ENCODE results near the gene CASKIN1. TPM values are rescaled to one million over a fixed set of nuclear protein-coding genes. Genes with fewer than 3 reads are reported as not detected.

Gene CASKIN1
- total RNA-seq, 1 experiment from 2014 or later = 4.5 TPM

DNA sequence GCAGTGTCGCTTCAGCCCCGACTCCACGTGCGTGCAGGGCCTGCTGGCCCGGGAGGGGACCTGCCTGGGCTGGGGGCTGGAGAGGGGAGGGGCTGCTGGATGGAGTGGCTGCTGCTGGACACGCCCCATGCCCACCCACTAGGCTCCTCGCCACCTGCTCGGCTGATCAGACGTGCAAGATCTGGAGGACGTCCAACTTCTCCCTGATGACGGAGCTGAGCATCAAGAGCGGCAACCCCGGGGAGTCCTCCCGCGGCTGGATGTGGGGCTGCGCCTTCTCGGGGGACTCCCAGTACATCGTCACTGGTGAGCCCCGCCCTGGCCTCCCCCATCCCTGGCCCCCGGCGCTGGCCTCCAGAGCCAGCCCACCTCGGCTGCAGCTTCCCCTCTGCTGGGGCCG lies 11.9 kb upstream of the CASKIN1 start:
- in situ Hi-C loops (cut with HindIII; ENCODE audit: low pct_unique_long_range_greater_than_20kb, low sequenced_read_pairs) = no loop called here
- no peak for ATAC-seq
- BruUV-seq (replicated peaks) = no TSS peak
- Histone ChIP-seq H3K27ac (ENCODE audit: low read length) (no peak overlapping the region), H3K27me3 (ENCODE audit: control insufficient read depth, insufficient read depth, low read length) (no peaks in the 10 kb centered on the region), H3K4me1 (ENCODE audit: control insufficient read depth, insufficient read depth, low read length) (peaks cover 37% of the 10 kb centered on the region), H3K9me3 (ENCODE audit: control insufficient read depth, insufficient read depth, low read depth, low read length) (no peaks in the 10 kb centered on the region), H3K36me3 (ENCODE audit: control insufficient read depth, insufficient read depth, low read length) (no peaks in the 10 kb centered on the region; the same call in 1 of the 2 replicates), H3K4me3 (ENCODE audit: low read depth in 2 of 2, low read length in 2 of 2) (no peak overlapping the region)
- DNase-seq (ENCODE audit: low read depth, low spot score) = no peak
- TF ChIP-seq TCF7L2 (IDR thresholded peaks at IDR 0.05; ENCODE audit: low read depth, low read length) (no peak), CTCF (IDR thresholded peaks at IDR 0.05) (no peak), POLR2AphosphoS5 (IDR thresholded peaks at IDR 0.05; ENCODE audit: low read depth, low read length) (no peak), REST (IDR thresholded peaks at IDR 0.05; ENCODE audit: insufficient read depth in 1 of 2, low read depth in 2 of 2, low read length in 1 of 2) (no peak), SIN3A (IDR thresholded peaks at IDR 0.05; ENCODE audit: borderline replicate concordance, insufficient read depth, low read depth, low read length) (no peak)
- ChIA-PET CTCF (no interaction called here), POLR2A (interaction anchor here (0.5 kb wide), 1 partner anchor 769 kb away, joined by 10 read pairs; no protein-coding TSS in a partner anchor)
- intact Hi-C loops (cut with micrococcal nuclease; ENCODE audit: unreplicated experiment) = no loop called here

DNA sequence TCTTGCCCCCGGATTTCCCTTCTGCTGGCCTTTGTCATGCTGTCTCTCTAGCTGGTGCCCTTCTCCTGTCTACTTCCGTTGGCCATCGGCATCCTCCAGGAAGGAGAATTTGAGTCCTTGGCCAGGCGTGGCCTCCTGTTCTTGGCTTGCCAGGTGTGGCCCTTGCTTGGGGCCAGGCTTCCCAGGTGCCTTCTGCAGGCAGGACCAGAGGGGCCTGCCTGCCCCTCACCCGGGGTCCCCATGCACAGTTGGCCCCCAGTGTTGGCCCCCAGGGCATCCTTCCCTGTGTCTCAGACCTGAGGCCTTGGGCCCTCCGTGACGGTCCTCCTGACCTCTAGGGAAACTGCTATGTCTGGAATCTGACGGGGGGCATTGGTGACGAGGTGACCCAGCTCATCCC lies 11.5 kb upstream of the CASKIN1 start:
- in situ Hi-C loops (cut with HindIII; ENCODE audit: low pct_unique_long_range_greater_than_20kb, low sequenced_read_pairs) (no loop called here), intact Hi-C loops (cut with micrococcal nuclease; ENCODE audit: unreplicated experiment) (no loop called here)
- CTCF ChIA-PET = no interaction called here
- POLR2A ChIA-PET = interaction anchor here (0.5 kb wide), 1 partner anchor 769 kb away, joined by 10 read pairs; no protein-coding TSS in a partner anchor
- Histone ChIP-seq H3K27ac (ENCODE audit: low read length) (no peak overlapping the region), H3K4me3 (ENCODE audit: low read depth in 2 of 2, low read length in 2 of 2) (no peak overlapping the region), H3K4me1 (ENCODE audit: control insufficient read depth, insufficient read depth, low read length) (peaks cover 34% of the 10 kb centered on the region), H3K27me3 (ENCODE audit: control insufficient read depth, insufficient read depth, low read length) (no peaks in the 10 kb centered on the region), H3K9me3 (ENCODE audit: control insufficient read depth, insufficient read depth, low read depth, low read length) (no peaks in the 10 kb centered on the region), H3K36me3 (ENCODE audit: control insufficient read depth, insufficient read depth, low read length) (no peaks in the 10 kb centered on the region; the same call in 1 of the 2 replicates)
- BruUV-seq (replicated peaks) = no TSS peak
- DNase-seq (ENCODE audit: low read depth, low spot score) (no peak), ATAC-seq (no peak)
- no peak for TF ChIP-seq CTCF (IDR thresholded peaks at IDR 0.05)
- TF ChIP-seq TCF7L2 (IDR thresholded peaks at IDR 0.05; ENCODE audit: low read depth, low read length) = no peak
- TF ChIP-seq REST (IDR thresholded peaks at IDR 0.05; ENCODE audit: insufficient read depth in 1 of 2, low read depth in 2 of 2, low read length in 1 of 2) = no peak
- TF ChIP-seq SIN3A (IDR thresholded peaks at IDR 0.05; ENCODE audit: borderline replicate concordance, insufficient read depth, low read depth, low read length) = no peak
- TF ChIP-seq POLR2AphosphoS5 (IDR thresholded peaks at IDR 0.05; ENCODE audit: low read depth, low read length) = no peak

Measured in Panc1 (cell line).